Dermis microvascular lymphatic vessel endothelial cell (primary cell): Measurements from ENCODE around the gene TPRKB. TPM values are rescaled to one million over a fixed set of nuclear protein-coding genes. Genes with fewer than 3 reads are reported as not detected.
"Not testable (repeated sequence)": the region's sequence is repeated elsewhere in the genome, so short reads cannot be mapped to it uniquely, and the experiment has no call there.

ENCODE experiments used
- DNase-seq, 2 donors: peaks; one replicate each; pipeline versions ENCODE4 v3.0.0 to v3.0.0-alpha.2; 2010; ENCODE audit warnings: low read depth in 2 of 2
- total RNA-seq: library from RNA; depleted of rRNA; stranded (reverse); fragments of >200 nt; gene quantifications from 2 replicates; pipeline ENCODE4 v1.2.1, GENCODE V29; 2014

TPRKB gene
- total RNA-seq, 1 donor from 2014 or later, result 27.9 TPM

DNA sequence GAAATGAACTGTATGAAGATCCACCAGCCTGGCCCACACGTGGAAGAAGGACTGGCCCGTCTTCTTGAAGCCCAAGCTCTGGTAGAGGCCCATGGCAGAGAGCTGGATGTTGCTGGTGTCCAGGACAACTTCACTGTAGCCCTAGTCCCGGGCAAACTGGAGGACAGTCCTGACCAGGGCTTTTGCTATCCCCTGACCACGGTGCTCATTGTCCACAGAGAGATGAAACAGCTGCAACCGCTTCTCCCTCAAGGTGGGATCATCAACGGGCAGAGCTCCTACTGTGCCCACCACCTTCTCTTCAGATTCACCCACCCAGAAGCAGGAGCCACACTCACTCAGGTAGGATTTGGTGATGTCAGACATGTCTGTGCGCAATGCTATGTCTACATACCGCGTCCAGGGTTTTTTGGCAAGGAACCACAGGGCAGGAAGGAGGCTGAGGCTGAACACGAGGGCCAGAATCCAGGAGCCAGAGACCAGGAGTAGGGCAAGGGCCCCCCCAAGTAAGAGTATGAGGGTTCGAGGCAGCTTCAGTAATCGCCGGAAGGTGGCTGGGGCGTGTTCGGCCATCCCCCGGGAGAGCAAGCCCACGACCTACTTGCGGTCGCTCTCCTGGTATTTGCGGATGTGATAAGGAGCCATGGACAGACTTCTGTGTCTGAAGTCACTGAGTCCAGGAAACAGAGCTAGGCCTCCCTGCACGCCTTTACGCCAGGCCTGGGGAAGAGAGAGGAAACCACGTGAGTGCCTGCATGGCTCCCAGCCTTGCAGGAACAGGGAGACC, 36.3 kb downstream of the TPRKB start:
- DNase-seq, result peak in 1 of 2 donors; percentile 9

DNA sequence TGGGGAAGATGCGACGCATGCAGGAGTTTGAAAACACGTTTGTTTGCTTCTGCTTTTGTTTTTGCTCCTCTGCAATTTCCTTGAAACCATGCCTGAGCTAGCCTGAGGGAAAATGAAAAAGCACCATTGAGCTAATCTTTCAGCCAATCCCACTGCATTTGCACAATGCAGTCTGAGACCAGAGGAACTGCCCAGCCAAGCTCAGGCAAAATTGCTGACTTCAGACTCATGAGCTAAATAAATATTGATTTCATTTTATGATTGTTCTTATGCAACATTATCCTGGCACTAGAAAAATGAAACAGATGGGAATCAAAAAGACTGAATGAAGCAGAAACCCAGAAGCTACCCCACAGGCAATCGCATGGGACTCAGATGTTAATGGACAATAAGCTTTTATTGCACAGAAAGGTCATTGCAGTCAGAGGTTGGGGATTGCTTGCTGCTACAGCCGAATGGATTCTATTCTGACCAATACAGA, 37.0 kb downstream of the TPRKB start:
- no peak for DNase-seq

DNA sequence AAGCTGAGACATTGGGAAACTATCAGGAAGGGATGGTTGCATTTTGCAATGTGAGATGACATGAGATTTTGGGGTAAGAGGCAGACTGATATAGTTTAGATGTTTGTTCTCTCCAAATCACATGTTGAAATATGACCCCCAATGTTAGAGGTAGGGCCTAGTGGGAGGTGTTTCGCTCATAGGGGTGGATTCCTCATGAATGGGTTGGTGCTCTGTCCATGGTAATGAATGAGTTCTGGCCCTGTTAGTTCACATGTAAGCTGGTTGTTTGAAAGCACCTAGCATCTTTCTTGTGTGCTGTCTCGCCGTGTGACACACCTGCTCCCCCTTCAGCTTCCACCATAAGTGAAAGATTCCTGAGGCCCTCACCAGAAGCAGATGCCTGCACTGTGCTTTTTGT, 37.7 kb downstream of the TPRKB start:
- no peak for DNase-seq

DNA sequence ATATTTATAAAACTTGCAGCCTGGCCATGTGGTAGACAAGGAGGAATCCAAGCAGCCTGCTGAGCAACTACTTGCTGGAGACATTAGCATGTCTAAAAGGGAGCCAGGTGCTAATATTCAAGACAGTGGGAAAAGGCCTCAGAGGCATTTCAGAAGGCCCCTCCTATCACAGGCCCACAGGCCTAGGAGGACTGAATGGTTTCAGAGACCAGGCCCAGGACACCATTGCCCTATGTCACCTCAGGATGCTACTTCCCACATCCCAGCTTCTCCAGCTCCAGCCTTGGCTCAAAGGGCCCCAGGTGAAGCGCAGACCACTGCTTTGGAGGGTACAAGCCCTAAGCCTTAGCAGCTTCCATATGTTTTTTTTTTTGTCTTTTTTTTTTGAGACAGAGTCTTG, 39.0 kb downstream of the TPRKB start:
- DNase-seq, result no peak

DNA sequence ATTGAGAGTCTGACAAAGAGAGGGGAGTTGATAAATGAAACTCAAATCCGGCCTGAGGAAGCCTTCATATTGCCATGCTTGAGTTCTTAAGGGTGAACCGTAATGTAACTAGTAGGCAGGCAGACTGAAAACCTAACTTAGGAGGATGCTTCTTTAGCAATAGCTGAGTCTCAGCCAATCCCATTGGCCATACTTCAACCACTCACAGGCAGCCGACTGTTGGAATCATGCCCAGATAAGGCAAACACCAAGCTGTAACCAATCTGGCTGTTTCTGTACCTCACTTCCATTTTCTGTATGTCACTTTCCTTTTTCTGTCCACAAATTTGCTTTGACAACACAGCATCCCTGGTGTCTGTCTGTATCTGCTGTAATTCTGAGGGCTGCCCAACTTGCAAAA, 39.5 kb downstream of the TPRKB start:
- DNase-seq, result no peak

DNA sequence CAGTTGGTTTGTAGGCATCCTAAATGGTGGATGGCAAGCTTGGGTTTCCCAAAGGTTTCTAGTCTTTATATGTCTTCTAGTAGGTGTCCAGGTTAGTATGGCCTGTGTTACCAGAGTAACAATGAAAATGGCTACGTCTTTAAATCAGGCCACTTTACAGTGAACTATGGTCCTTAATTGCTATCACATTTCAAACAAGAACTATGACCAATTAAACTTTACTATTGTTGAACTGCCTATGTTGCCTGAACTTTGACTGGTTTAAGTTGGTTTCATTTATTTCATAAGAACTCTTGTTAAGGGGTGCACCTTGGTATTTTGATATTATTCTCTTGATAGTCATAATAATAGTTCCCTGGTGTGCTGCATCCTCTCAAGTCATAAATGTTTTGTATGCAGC, 40.2 kb downstream of the TPRKB start:
- DNase-seq, result not testable (repeated sequence)

DNA sequence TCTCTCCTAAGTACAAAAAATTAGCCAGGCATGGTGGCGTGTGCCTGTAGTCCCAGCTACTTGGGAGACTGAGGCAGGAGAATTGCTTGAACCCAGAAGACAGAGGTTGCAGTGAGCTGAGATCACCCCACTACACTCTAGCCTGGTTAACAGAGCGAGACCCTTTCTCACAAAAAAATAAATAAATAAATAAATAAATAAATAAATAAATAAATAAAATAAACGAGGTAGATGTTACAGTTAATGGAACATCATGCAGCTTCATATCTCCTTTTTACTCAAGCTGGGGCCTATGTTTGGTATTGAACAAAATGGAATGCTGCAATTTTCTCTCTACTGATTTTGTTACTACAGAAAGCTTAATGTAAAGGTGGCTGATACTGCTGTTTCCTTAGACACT, 40.6 kb downstream of the TPRKB start:
- not testable (repeated sequence) for DNase-seq

DNA sequence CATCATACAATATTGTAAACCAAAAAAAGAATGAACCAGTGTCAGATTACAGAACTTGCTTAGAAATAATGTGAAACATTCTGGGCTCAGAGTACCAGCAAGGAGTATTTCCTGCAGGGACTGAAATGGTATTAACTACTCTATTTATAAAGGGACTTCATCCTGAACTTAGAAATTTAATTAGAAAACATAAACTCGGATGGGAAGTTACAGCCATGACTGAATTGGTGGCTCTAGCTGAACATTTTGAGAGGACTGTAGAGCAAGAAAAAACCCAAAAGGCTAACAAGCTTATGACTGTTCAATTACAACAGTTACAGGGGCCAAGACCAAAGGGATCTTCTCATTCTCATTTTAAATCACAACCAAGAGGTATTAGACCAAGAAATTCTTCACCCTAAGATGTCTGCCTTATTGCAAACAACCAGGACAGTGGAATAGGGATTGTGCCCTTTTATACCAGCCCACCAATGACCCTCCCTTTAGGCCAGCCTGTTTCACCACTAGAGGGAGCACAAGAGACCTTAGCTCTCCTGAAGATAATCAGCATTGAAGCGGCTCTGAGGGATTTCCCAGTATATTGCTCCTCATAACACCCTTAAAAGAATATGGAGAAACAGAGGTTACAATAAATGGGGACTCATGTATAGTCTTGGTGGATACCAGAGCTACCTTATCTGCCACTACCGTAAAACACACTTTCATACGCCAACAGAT, 46.6 kb downstream of the TPRKB start:
- DNase-seq, result peak; percentile 7 to 42

DNA sequence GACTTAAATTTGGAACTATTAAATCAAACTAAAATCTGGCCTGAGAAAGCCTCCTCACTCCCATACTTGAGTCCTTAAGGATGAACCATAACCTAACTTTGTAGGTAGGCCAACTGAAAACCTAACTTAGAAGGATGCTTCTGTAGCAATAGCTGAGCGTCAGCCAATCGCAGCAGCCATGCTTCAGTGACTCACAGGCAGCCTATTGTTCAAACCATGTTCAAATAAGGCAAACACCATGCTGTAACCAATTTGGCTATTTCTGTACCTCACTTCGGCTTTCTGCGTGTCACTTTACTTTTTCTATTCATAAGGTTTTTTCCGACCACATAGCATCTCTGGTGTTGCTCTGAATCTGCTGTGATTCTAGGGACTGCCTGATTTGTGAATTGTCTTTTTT, 48.7 kb downstream of the TPRKB start:
- not testable (repeated sequence) for DNase-seq

DNA sequence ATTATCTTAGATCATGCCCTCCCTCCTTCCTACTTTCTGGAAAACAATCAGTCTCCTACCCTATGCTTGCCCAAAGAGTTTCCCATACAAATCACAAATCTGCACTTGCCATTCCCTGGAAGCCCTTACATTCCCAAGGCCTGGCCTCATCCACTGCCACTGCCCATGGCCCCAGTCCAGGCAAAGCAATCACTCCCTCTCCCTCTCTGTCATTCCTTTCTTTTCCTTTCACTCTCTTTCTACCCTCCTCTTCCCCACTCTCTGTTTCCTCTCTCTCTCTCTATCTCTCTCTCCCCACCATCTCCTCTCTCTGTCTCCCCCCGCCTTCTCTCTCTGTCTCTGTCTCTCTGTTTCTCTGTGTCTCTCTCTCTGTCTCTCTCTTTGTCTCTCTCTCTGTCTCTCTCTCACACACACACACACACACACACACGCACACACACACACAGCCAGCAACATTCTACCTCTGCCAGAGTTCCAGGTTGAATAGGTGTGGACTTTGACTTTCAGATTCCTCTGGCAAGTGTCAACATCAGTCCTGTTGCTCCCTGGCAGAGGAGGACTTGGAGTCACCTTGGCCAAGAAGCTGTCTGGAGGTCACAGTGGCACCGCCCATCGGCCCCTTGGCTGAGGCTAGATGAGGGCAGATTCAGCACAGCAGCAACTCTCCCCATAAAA, 51.2 kb downstream of the TPRKB start:
- no peak for DNase-seq

DNA sequence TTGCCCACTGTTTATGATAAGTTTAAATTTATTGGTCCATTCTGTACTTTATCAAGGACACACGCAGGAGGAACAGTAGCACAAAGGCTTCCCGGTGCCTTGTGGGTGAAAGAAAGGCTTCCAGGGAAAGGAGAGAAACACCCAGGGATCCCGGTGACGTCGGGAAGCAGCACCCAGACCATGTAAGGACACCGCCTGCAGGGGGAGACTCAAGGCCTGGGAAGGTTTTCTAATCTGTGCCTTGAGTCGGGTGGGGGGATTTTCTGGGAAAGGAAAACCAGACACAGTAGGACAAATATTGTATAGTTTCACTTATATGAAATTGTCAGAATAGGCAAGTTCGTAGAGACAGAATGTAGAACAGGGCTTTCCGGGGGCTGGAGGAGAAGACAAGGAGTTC, 52.2 kb downstream of the TPRKB start:
- DNase-seq, result not testable (repeated sequence)

DNA sequence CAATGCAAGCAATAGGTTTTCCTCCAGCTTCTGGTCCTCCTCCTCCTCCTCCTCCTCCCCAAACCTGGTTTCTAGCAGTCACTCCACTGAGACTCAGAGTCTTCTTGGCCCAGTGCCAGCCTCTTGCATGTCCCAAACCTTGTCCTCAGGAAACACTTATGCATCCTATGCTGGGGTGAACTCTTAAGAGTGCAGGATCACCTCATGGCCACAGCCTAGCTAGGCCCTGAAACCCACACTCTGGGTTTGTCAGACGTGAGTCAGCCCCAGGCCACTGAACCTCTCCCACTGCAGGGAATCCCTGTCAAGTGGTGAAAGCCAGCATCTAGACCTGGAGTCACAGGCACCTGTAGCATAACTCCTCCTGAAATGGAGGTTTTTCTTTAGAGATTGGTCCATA, 52.8 kb downstream of the TPRKB start:
- not testable (repeated sequence) for DNase-seq

DNA sequence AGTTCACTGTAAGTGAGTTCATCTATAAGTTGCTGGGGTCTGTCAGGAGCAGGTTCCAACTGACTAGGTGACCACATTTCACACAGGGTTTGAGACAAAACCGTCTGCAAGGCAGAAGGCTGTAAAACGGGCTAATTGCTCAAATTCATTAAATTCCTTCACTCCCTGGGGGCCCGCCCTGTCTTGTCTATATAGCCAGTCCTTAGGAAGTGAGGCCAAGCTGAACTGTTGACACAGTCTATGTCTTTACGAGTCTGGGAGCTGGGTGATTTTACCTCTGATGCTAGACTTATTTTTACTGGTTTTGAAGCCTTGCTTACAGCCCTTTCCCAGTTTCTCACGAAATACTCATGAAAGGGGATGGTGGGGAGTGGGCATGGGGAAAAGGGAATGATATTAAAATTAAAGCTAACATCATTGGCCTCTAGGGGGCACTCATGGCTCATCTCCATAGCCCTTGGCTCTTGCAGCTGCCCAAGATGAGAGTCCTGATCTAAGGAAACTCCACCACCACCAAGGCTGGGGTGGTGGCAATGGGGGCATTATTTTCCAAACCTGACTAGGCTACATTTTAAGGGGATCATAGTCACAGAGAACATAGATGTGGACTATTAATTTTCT, 57.1 kb downstream of the TPRKB start:
- peak in 1 of 2 donors; percentile 45 for DNase-seq

Other genes with a start within 250 kb of the TPRKB start
- not detected in 2 replicates for gene NAT8, start 94.9 kb downstream of the TPRKB start, total RNA-seq
- 20.0 and 21.7 TPM in 2 replicates for gene DUSP11, start 42.8 kb upstream of the TPRKB start, total RNA-seq
- gene C2orf78, start 46.8 kb upstream of the TPRKB start, total RNA-seq, result not detected in 2 replicates
- gene STAMBP, start 91.6 kb upstream of the TPRKB start, total RNA-seq, result 10.9 and 15.3 TPM in 2 replicates
- gene ACTG2, start 155.7 kb upstream of the TPRKB start, total RNA-seq, result not detected in 2 replicates
- 47.8 and 51.3 TPM in 2 replicates for gene DGUOK, start 189.5 kb upstream of the TPRKB start, total RNA-seq
- gene TET3, start 247.6 kb upstream of the TPRKB start, total RNA-seq, result 3.3 and 5.8 TPM in 2 replicates